Cardiac septum (tissue), 1 donor: Measurements from ENCODE around the gene TMEFF1. TPM values are rescaled to one million over a fixed set of nuclear protein-coding genes. Genes with fewer than 3 reads are reported as not detected.
"Not testable (repeated sequence)": the region's sequence is repeated elsewhere in the genome, so short reads cannot be mapped to it uniquely, and the experiment has no call there.

Experiments
- DNase-seq: peaks from one replicate; pipeline ENCODE4 v3.0.0-alpha.2; 2020; ENCODE audit warnings: low spot score
- intact Hi-C: fragments of 100-400 bp; cut with DNase I; formaldehyde crosslinking; loops from one replicate; pipeline ENCODE4 v1.14.0; 2022
- total RNA-seq: library from RNA; stranded (reverse); fragmentation: NEBNext Ultra II Directional; extraction: Animal tissue kit (Norgen Biotek cat#: 25700); gene quantifications from one replicate; pipeline ENCODE4 v1.2.1, GENCODE V29; 2021
- donor health status: DM: no; HTN: no; CAD: no.

Gene TMEFF1
- total RNA-seq, 1 donor from 2014 or later = 0.46 TPM

GRCh38 chr9:100478192-100478591, 5.2 kb downstream of the TMEFF1 start:
- intact Hi-C loops = no loop called here
- DNase-seq = no peak

- intact Hi-C loops = no loop called here
- DNase-seq = no peak
Measured at GRCh38 chr9:100479820-100480219, 6.9 kb downstream of the TMEFF1 start.

- no peak for DNase-seq
- intact Hi-C loops = no loop called here
Measured at GRCh38 chr9:100485196-100485595, 12.2 kb downstream of the TMEFF1 start.

GRCh38 chr9:100486479-100487176, 13.7 kb downstream of the TMEFF1 start:
- intact Hi-C loops = no loop called here
- no peak for DNase-seq

- no peak for DNase-seq
- intact Hi-C loops = no loop called here
Measured at GRCh38 chr9:100488177-100488576, 15.2 kb downstream of the TMEFF1 start.

GRCh38 chr9:100489836-100490235, 16.9 kb downstream of the TMEFF1 start:
- no peak for DNase-seq
- intact Hi-C loops = no loop called here

GRCh38 chr9:100492952-100493351, 20.0 kb downstream of the TMEFF1 start:
- intact Hi-C loops = no loop called here
- no peak for DNase-seq

GRCh38 chr9:100498592-100498991, 25.6 kb downstream of the TMEFF1 start:
- intact Hi-C loops = no loop called here
- DNase-seq = no peak

- intact Hi-C loops = no loop called here
- DNase-seq = no peak
Measured at GRCh38 chr9:100499460-100499859, 26.5 kb downstream of the TMEFF1 start.

- intact Hi-C loops = no loop called here
- no peak for DNase-seq
Measured at GRCh38 chr9:100499866-100500265, 26.9 kb downstream of the TMEFF1 start.

- intact Hi-C loops = loop anchor here (2.0 kb wide), 1 partner anchor 87 kb away; no protein-coding TSS in a partner anchor
- no peak for DNase-seq
Measured at GRCh38 chr9:100505564-100506159, 32.7 kb downstream of the TMEFF1 start.

- DNase-seq, intact Hi-C loops: not testable (repeated sequence)
Measured at GRCh38 chr9:100507350-100507749, 34.4 kb downstream of the TMEFF1 start.

- no peak for DNase-seq
- intact Hi-C loops = no loop called here
Measured at GRCh38 chr9:100511205-100511604, 38.3 kb downstream of the TMEFF1 start.

- DNase-seq = no peak
- intact Hi-C loops = no loop called here
Measured at GRCh38 chr9:100515578-100516494, 42.9 kb downstream of the TMEFF1 start.

GRCh38 chr9:100521282-100521681, 48.3 kb downstream of the TMEFF1 start:
- no peak for DNase-seq
- intact Hi-C loops = no loop called here

GRCh38 chr9:100525563-100525962, 52.6 kb downstream of the TMEFF1 start:
- DNase-seq = no peak
- intact Hi-C loops = no loop called here

GRCh38 chr9:100527180-100527794, 54.3 kb downstream of the TMEFF1 start:
- intact Hi-C loops, DNase-seq: not testable (repeated sequence)

- no peak for DNase-seq
- intact Hi-C loops = no loop called here
Measured at GRCh38 chr9:100534401-100534800, 61.5 kb downstream of the TMEFF1 start.

- intact Hi-C loops = no loop called here
- DNase-seq = no peak
Measured at GRCh38 chr9:100540327-100540726, 67.4 kb downstream of the TMEFF1 start.

GRCh38 chr9:100549048-100549447, 76.1 kb downstream of the TMEFF1 start:
- intact Hi-C loops = no loop called here
- DNase-seq = no peak
